Measurements from ENCODE around the gene CEP120. TPM values are rescaled to one million over a fixed set of nuclear protein-coding genes. Genes with fewer than 3 reads are reported as not detected.

Gene CEP120
- total RNA-seq: 12.3 and 16.0 TPM in 2 replicates

GRCh38 chr5:123423278-123424149 is at the start of gene CEP120:
TSS of gene CEP120 (minus strand) at chr5:123423403. CDS start at chr5:123422998, 405 bp downstream.

Other genes starting within 250 kb of the CEP120 start
- 47.7 and 53.8 TPM in 2 replicates for gene CSNK1G3, start 88.8 kb upstream of the CEP120 start, total RNA-seq